BE2C (cell line): ENCODE measurements around the gene FREM1.
"Not testable (repeated sequence)": the region's sequence is repeated elsewhere in the genome, so short reads cannot be mapped to it uniquely, and the experiment has no call there.

Source experiments
- DNase-seq: peaks from one replicate; pipeline ENCODE4 v3.0.0-alpha.2; 2020
- H3K27me3 ChIP-seq: fragments of 250-450 bp; sonication (Bioruptor Pico); 2 replicates; pipeline ENCODE4 v1.5.1; 2020; ENCODE audit warnings: mild to moderate bottlenecking
- H3K36me3 ChIP-seq: fragments of 250-450 bp; sonication (Bioruptor Pico); 2 replicates; pipeline ENCODE4 v1.5.1; 2020; ENCODE audit warnings: mild to moderate bottlenecking
- H3K4me1 ChIP-seq: fragments of 250-450 bp; sonication (Bioruptor Pico); 2 replicates; pipeline ENCODE4 v1.5.1; 2020
- H3K4me3 ChIP-seq: 2 replicates; pipeline ENCODE4 v1.5.1; 2011; ENCODE audit warnings: low read depth, low read length
- H3K9me3 ChIP-seq: fragments of 250-450 bp; sonication (Bioruptor Pico); 2 replicates; pipeline ENCODE4 v1.5.1; 2020
- CTCF ChIP-seq: IDR thresholded peaks from 2 replicates; pipeline ENCODE4 v1.5.1; 2012; ENCODE audit warnings: mild to moderate bottlenecking, low read depth, low read length

Gene FREM1

GRCh38 chr9:14923701-14924100, 13.5 kb upstream of the FREM1 start:
- no peak for DNase-seq

GRCh38 chr9:14920805-14921204, 10.6 kb upstream of the FREM1 start:
- H3K4me1 ChIP-seq, H3K27me3 ChIP-seq, H3K36me3 ChIP-seq, H3K4me3 ChIP-seq, H3K9me3 ChIP-seq, DNase-seq: not testable (repeated sequence)

More at GRCh38 chr9:14923701-14924100, 13.5 kb upstream of the FREM1 start:
- Histone ChIP-seq H3K4me1 (peaks cover 6% of the 10 kb centered on the region; the same call in 1 of the 2 replicates), H3K4me3 (no peak overlapping the region), H3K27me3 (no peaks in the 10 kb centered on the region), H3K9me3 (no peaks in the 10 kb centered on the region), H3K36me3 (no peaks in the 10 kb centered on the region)
- no peak for TF ChIP-seq CTCF

GRCh38 chr9:14913366-14913765, 3.1 kb upstream of the FREM1 start:
- no peak for DNase-seq
- H3K9me3 ChIP-seq: no peaks in the 10 kb centered on the region
- no peaks in the 10 kb centered on the region for H3K36me3 ChIP-seq
- no peaks in the 10 kb centered on the region; the same call in 1 of the 2 replicates for H3K4me1 ChIP-seq
- TF ChIP-seq CTCF: no peak
- H3K4me3 ChIP-seq: no peak overlapping the region
- peaks cover 3% of the 10 kb centered on the region; the same call in 1 of the 2 replicates for H3K27me3 ChIP-seq

GRCh38 chr9:14912859-14913258, 2.6 kb upstream of the FREM1 start:
- no peak for DNase-seq
- Histone ChIP-seq H3K4me1 (no peaks in the 10 kb centered on the region; the same call in 1 of the 2 replicates), H3K9me3 (no peaks in the 10 kb centered on the region), H3K27me3 (peaks cover 3% of the 10 kb centered on the region; the same call in 1 of the 2 replicates), H3K4me3 (no peak overlapping the region), H3K36me3 (no peaks in the 10 kb centered on the region)
- TF ChIP-seq CTCF: no peak

GRCh38 chr9:14911046-14911445, 818 bp upstream of the FREM1 start:
- H3K27me3 ChIP-seq: no peaks in the 10 kb centered on the region
- H3K9me3 ChIP-seq: no peaks in the 10 kb centered on the region
- DNase-seq: no peak
- no peak for TF ChIP-seq CTCF
- H3K4me1 ChIP-seq: peaks cover 6% of the 10 kb centered on the region
- no peak overlapping the region for H3K4me3 ChIP-seq
- no peaks in the 10 kb centered on the region for H3K36me3 ChIP-seq

- no peaks in the 10 kb centered on the region for H3K9me3 ChIP-seq
- H3K4me3 ChIP-seq: peak overlapping the region; percentile 32
- no peak for DNase-seq
- H3K4me1 ChIP-seq: peaks cover 6% of the 10 kb centered on the region
- H3K27me3 ChIP-seq: no peaks in the 10 kb centered on the region
- no peaks in the 10 kb centered on the region for H3K36me3 ChIP-seq
- no peak for TF ChIP-seq CTCF
These were observed 647 bp downstream of the FREM1 start for GRCh38 chr9:14909601-14909960.

GRCh38 chr9:14909181-14909580, 1.0 kb downstream of the FREM1 start:
- H3K27me3 ChIP-seq: no peaks in the 10 kb centered on the region
- no peak for TF ChIP-seq CTCF
- H3K4me3 ChIP-seq: peak overlapping the region; percentile 32; the same call in 1 of the 2 replicates
- H3K9me3 ChIP-seq: no peaks in the 10 kb centered on the region
- H3K36me3 ChIP-seq: no peaks in the 10 kb centered on the region
- DNase-seq: no peak
- H3K4me1 ChIP-seq: peaks cover 6% of the 10 kb centered on the region
